ENCODE measurements around the gene TSPAN14. TPM values are rescaled to one million over a fixed set of nuclear protein-coding genes. Genes with fewer than 3 reads are reported as not detected.

TSPAN14 gene
- total and polyA plus RNA-seq, 10 of the 15 experiments (the other 5 are each of a cell fraction or from before 2014, with no cell fraction given) = 2.5 to 31.7 (median 17.9) TPM

DNA sequence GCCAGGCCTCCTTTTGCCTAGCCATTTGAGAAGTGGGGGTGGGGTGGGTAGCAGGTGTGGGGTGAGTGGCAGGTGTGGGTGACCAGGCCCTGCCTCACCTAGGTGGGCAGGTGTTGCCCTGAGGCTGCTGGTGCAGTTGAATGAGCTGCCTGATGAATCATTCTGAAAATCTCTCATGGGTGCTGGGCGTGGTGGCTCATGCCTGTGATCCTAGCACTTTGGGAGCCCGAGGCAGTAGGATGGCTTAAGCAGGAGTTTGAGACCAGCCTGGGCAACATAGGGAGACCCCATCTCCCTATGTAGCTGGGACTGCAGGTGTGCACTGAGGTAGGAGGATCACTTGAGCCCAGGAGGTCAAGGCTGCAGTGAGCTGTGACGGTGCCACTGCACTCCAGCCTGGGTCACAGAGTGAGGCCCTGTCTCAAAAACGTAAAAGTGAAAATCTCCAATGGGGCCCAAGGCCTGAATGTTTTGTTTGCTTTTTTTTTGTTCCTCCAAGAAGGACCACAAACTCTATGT is 17.7 kb downstream of the TSPAN14 start (continued):
- TF ChIP-seq, protein P1, sequence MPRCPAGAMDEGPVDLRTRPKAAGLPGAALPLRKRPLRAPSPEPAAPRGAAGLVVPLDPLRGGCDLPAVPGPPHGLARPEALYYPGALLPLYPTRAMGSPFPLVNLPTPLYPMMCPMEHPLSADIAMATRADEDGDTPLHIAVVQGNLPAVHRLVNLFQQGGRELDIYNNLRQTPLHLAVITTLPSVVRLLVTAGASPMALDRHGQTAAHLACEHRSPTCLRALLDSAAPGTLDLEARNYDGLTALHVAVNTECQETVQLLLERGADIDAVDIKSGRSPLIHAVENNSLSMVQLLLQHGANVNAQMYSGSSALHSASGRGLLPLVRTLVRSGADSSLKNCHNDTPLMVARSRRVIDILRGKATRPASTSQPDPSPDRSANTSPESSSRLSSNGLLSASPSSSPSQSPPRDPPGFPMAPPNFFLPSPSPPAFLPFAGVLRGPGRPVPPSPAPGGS (IDR thresholded peaks at IDR 0.05; ENCODE audit: borderline replicate concordance, insufficient read depth, low read depth, low read length, poor library complexity, severe bottlenecking) = no peak
- TF ChIP-seq ATF7 (IDR thresholded peaks at IDR 0.05; ENCODE audit: low read depth) = no peak
- no peak for TF ChIP-seq CBX3 (IDR thresholded peaks at IDR 0.05; ENCODE audit: borderline replicate concordance, low read depth)
- TF ChIP-seq SPI1 (IDR thresholded peaks at IDR 0.05; ENCODE audit: borderline replicate concordance, insufficient read depth, low read depth, low read length) = no peak
- TF ChIP-seq, protein P2, sequence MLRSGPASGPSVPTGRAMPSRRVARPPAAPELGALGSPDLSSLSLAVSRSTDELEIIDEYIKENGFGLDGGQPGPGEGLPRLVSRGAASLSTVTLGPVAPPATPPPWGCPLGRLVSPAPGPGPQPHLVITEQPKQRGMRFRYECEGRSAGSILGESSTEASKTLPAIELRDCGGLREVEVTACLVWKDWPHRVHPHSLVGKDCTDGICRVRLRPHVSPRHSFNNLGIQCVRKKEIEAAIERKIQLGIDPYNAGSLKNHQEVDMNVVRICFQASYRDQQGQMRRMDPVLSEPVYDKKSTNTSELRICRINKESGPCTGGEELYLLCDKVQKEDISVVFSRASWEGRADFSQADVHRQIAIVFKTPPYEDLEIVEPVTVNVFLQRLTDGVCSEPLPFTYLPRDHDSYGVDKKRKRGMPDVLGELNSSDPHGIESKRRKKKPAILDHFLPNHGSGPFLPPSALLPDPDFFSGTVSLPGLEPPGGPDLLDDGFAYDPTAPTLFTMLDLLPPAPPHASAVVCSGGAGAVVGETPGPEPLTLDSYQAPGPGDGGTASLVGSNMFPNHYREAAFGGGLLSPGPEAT (IDR thresholded peaks at IDR 0.05; ENCODE audit: low read depth) = no peak
- TF ChIP-seq, protein P3, sequence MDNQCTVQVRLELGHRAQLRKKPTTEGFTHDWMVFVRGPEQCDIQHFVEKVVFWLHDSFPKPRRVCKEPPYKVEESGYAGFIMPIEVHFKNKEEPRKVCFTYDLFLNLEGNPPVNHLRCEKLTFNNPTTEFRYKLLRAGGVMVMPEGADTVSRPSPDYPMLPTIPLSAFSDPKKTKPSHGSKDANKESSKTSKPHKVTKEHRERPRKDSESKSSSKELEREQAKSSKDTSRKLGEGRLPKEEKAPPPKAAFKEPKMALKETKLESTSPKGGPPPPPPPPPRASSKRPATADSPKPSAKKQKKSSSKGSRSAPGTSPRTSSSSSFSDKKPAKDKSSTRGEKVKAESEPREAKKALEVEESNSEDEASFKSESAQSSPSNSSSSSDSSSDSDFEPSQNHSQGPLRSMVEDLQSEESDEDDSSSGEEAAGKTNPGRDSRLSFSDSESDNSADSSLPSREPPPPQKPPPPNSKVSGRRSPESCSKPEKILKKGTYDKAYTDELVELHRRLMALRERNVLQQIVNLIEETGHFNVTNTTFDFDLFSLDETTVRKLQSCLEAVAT (IDR thresholded peaks at IDR 0.05) = no peak
- TF ChIP-seq PAX5 (IDR thresholded peaks at IDR 0.05; ENCODE audit: borderline replicate concordance, low read depth, low read length) = peak; percentile 65; the same call in 1 of the 2 replicates
- 0 out of 2 replicates have a peak, but pooled peaks have one; percentile 43 for TF ChIP-seq ZNF207 (IDR thresholded peaks at IDR 0.05; ENCODE audit: borderline replicate concordance)
- no peak for TF ChIP-seq TCF7 (IDR thresholded peaks at IDR 0.05; ENCODE audit: borderline replicate concordance)
- peak; percentile 73 for TF ChIP-seq HDGF (IDR thresholded peaks at IDR 0.05)
- TF ChIP-seq, protein P4, sequence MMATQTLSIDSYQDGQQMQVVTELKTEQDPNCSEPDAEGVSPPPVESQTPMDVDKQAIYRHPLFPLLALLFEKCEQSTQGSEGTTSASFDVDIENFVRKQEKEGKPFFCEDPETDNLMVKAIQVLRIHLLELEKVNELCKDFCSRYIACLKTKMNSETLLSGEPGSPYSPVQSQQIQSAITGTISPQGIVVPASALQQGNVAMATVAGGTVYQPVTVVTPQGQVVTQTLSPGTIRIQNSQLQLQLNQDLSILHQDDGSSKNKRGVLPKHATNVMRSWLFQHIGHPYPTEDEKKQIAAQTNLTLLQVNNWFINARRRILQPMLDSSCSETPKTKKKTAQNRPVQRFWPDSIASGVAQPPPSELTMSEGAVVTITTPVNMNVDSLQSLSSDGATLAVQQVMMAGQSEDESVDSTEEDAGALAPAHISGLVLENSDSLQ (IDR thresholded peaks at IDR 0.05) = peak; percentile 78
- peak; percentile 86 for TF ChIP-seq TCF12 (IDR thresholded peaks at IDR 0.05; ENCODE audit: low read depth, low read length)
- no peak for TF ChIP-seq CEBPZ (IDR thresholded peaks at IDR 0.05; ENCODE audit: low read depth, low read length)
- TF ChIP-seq, protein P5, sequence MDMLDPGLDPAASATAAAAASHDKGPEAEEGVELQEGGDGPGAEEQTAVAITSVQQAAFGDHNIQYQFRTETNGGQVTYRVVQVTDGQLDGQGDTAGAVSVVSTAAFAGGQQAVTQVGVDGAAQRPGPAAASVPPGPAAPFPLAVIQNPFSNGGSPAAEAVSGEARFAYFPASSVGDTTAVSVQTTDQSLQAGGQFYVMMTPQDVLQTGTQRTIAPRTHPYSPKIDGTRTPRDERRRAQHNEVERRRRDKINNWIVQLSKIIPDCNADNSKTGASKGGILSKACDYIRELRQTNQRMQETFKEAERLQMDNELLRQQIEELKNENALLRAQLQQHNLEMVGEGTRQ (IDR thresholded peaks at IDR 0.05; ENCODE audit: borderline replicate concordance, low read depth, low read length) = no peak
- TF ChIP-seq RUNX3 (IDR thresholded peaks at IDR 0.05; ENCODE audit: low read length) = peak; percentile 7; the same call in 1 of the 2 replicates
- no peak for TF ChIP-seq SREBF1 (IDR thresholded peaks at IDR 0.05; ENCODE audit: low read length)
- TF ChIP-seq POLR2A (IDR thresholded peaks at IDR 0.05; ENCODE audit: low read depth, low read length) = no peak
- no peak for TF ChIP-seq CBX5 (IDR thresholded peaks at IDR 0.05; ENCODE audit: low read depth)
- TF ChIP-seq E2F4 (IDR thresholded peaks at IDR 0.05; ENCODE audit: low read depth, low read length) = no peak
- TF ChIP-seq YBX1 (IDR thresholded peaks at IDR 0.05) = no peak
